NB4 (cell line): Measurements from ENCODE around the gene ARHGEF7.

Experiments used
- CTCF ChIP-seq: IDR thresholded peaks from one replicate; pipeline ENCODE4 v1.5.1; 2012; ENCODE audit warnings: low read depth, low read length
- POLR2A ChIP-seq: IDR thresholded peaks from 2 replicates; pipeline ENCODE4 v1.6.1; 2011; ENCODE audit warnings: mild to moderate bottlenecking; ENCODE audit not compliant: insufficient read length; ENCODE audit errors: extremely low read depth

- TF ChIP-seq POLR2A (no peak), CTCF (no peak)
These were observed 72.9 kb downstream of the ARHGEF7 start for GRCh38 chr13:111187960-111188541.
